DOHH2 (cell line): ENCODE measurements around the gene NPAS3.

Experiments
- H3F3A ChIP-seq: fragments of 200-600 bp; sonication (generic), shearing (Covaris generic); 2 replicates; pipeline ENCODE4 v1.6.0; 2016; ENCODE audit warnings: antibody characterized with exemption, mild to moderate bottlenecking; ENCODE audit not compliant: control insufficient read depth, insufficient read depth
- H3K27ac ChIP-seq: fragments of 200-600 bp; sonication (generic); 2 replicates; pipeline ENCODE4 v1.5.1; 2014; ENCODE audit warnings: low read depth, mild to moderate bottlenecking, low read length, moderate library complexity
- H3K27me3 ChIP-seq: fragments of 200-600 bp; sonication (generic); 2 replicates; pipeline ENCODE4 v1.6.1; 2014; ENCODE audit warnings: mild to moderate bottlenecking, low read length, mixed read lengths; ENCODE audit not compliant: control insufficient read depth
- H3K36me3 ChIP-seq: fragments of 200-600 bp; sonication (generic); 2 replicates; pipeline ENCODE4 v1.6.1; 2014; ENCODE audit warnings: mild to moderate bottlenecking, low read length, moderate library complexity, mixed read lengths; ENCODE audit not compliant: control insufficient read depth
- H3K4me1 ChIP-seq: fragments of 200-600 bp; sonication (generic); 2 replicates; pipeline ENCODE4 v1.6.1; 2014; ENCODE audit warnings: mild to moderate bottlenecking, low read length, mixed read lengths; ENCODE audit not compliant: control insufficient read depth
- H3K4me2 ChIP-seq: fragments of 200-600 bp; sonication (generic); 2 replicates; pipeline ENCODE4 v1.6.0; 2014; ENCODE audit warnings: mild to moderate bottlenecking, low read length, moderate library complexity
- H3K4me3 ChIP-seq: fragments of 200-600 bp; sonication (generic); 2 replicates; pipeline ENCODE4 v1.5.1; 2014; ENCODE audit warnings: mild to moderate bottlenecking, low read length, mixed read lengths
- H3K79me2 ChIP-seq: fragments of 200-600 bp; sonication (generic); 2 replicates; pipeline ENCODE4 v1.6.1; 2014; ENCODE audit warnings: mild to moderate bottlenecking, low read length, mixed read lengths; ENCODE audit not compliant: control insufficient read depth
- H3K9me2 ChIP-seq: fragments of 200-600 bp; sonication (generic); replicated peaks from 2 replicates; pipeline ENCODE4 v1.6.1; 2014; ENCODE audit warnings: mild to moderate bottlenecking, low read length, mixed read lengths; ENCODE audit not compliant: control insufficient read depth
- H3K9me3 ChIP-seq: fragments of 200-600 bp; sonication (generic); 2 replicates; pipeline ENCODE4 v1.6.1; 2014; ENCODE audit warnings: antibody characterized with exemption, low read length, mixed read lengths; ENCODE audit not compliant: control insufficient read depth, insufficient read depth
- H4K20me1 ChIP-seq: fragments of 200-600 bp; sonication (generic); 2 replicates; pipeline ENCODE4 v1.6.0; 2014; ENCODE audit warnings: low read depth, mild to moderate bottlenecking, antibody characterized with exemption, low read length, moderate library complexity; ENCODE audit not compliant: control insufficient read depth, insufficient read depth
- CTCF ChIP-seq: fragments of 200-600 bp; sonication (generic); IDR thresholded peaks from one replicate; pipeline ENCODE4 v1.5.1; 2014; ENCODE audit warnings: antibody characterized with exemption, mild to moderate bottlenecking, low read depth, low read length; ENCODE audit not compliant: poor library complexity, severe bottlenecking
- EZH2phosphoT487 ChIP-seq: fragments of 200-600 bp; sonication (generic); IDR thresholded peaks from 2 replicates; pipeline ENCODE4 v1.6.1; 2017; ENCODE audit warnings: borderline replicate concordance, mild to moderate bottlenecking, antibody characterized with exemption, low read length, moderate library complexity, mixed read lengths

The NPAS3 gene

GRCh38 chr14:33412450-33412849 lies 473.8 kb downstream of the NPAS3 start:
- Histone ChIP-seq H3F3A (no peaks in the 10 kb centered on the region), H3K27me3 (no peaks in the 10 kb centered on the region), H3K9me3 (no peaks in the 10 kb centered on the region; the same call in 1 of the 2 replicates), H3K79me2 (no peaks in the 10 kb centered on the region), H3K9me2 (no peaks in the 10 kb centered on the region), H3K4me1 (no peaks in the 10 kb centered on the region), H3K4me2 (no peak overlapping the region), H4K20me1 (no peaks in the 10 kb centered on the region), H3K4me3 (no peak overlapping the region), H3K36me3 (no peaks in the 10 kb centered on the region), H3K27ac (no peak overlapping the region)
- TF ChIP-seq CTCF (no peak), EZH2phosphoT487 (no peak)

GRCh38 chr14:33413381-33413780 lies 474.7 kb downstream of the NPAS3 start:
- no peaks in the 10 kb centered on the region for H4K20me1 ChIP-seq
- H3K4me1 ChIP-seq, result no peaks in the 10 kb centered on the region
- no peak overlapping the region for H3K4me3 ChIP-seq
- TF ChIP-seq EZH2phosphoT487 (no peak), CTCF (no peak)
- no peaks in the 10 kb centered on the region for H3K36me3 ChIP-seq
- H3K9me2 ChIP-seq, result no peaks in the 10 kb centered on the region
- no peaks in the 10 kb centered on the region for H3K27me3 ChIP-seq
- H3K79me2 ChIP-seq, result no peaks in the 10 kb centered on the region
- no peak overlapping the region for H3K27ac ChIP-seq
- H3K4me2 ChIP-seq, result no peak overlapping the region
- no peaks in the 10 kb centered on the region; the same call in 1 of the 2 replicates for H3K9me3 ChIP-seq
- no peaks in the 10 kb centered on the region for H3F3A ChIP-seq

GRCh38 chr14:33414041-33414440 lies 475.4 kb downstream of the NPAS3 start:
- H4K20me1 ChIP-seq, result no peaks in the 10 kb centered on the region
- H3K79me2 ChIP-seq, result no peaks in the 10 kb centered on the region
- no peaks in the 10 kb centered on the region for H3F3A ChIP-seq
- no peak overlapping the region for H3K27ac ChIP-seq
- no peak overlapping the region for H3K4me3 ChIP-seq
- no peaks in the 10 kb centered on the region for H3K9me2 ChIP-seq
- no peaks in the 10 kb centered on the region for H3K36me3 ChIP-seq
- TF ChIP-seq CTCF, result no peak
- TF ChIP-seq EZH2phosphoT487, result no peak
- no peaks in the 10 kb centered on the region for H3K4me1 ChIP-seq
- no peaks in the 10 kb centered on the region for H3K27me3 ChIP-seq
- no peak overlapping the region for H3K4me2 ChIP-seq
- no peaks in the 10 kb centered on the region for H3K9me3 ChIP-seq
